GM19324 (cell line): ENCODE results near the gene LRRIQ4.

Source experiments
- ATAC-seq: cut with Tn5 transposase; IDR thresholded peaks from one replicate; pipeline ENCODE4 v1.9.1; 2021; ENCODE audit warnings: mild to moderate bottlenecking, moderate library complexity; ENCODE audit not compliant: unreplicated experiment, low FRiP score

The LRRIQ4 gene

DNA sequence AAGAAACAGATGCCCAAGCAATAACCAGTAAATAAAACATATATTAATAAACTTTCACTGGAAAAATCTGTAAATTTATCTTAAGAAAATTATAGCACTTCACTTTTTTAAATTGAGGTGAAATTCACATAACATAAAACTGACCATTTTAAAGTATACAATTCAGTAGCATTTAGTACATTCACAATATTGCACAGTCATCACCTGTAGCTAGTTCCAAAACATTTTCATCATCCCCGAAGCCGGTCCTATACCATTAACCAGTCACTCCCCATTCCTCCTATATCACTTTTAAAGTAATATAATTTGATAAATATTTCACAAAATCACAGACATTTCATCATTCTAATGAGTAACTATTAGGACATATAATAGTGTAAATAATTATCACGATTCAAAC, 8.0 kb upstream of the LRRIQ4 start:
- ATAC-seq = no peak

- ATAC-seq = no peak
Measured at GRCh38 chr3:169809230-169809795, 3.4 kb upstream of the LRRIQ4 start.

DNA sequence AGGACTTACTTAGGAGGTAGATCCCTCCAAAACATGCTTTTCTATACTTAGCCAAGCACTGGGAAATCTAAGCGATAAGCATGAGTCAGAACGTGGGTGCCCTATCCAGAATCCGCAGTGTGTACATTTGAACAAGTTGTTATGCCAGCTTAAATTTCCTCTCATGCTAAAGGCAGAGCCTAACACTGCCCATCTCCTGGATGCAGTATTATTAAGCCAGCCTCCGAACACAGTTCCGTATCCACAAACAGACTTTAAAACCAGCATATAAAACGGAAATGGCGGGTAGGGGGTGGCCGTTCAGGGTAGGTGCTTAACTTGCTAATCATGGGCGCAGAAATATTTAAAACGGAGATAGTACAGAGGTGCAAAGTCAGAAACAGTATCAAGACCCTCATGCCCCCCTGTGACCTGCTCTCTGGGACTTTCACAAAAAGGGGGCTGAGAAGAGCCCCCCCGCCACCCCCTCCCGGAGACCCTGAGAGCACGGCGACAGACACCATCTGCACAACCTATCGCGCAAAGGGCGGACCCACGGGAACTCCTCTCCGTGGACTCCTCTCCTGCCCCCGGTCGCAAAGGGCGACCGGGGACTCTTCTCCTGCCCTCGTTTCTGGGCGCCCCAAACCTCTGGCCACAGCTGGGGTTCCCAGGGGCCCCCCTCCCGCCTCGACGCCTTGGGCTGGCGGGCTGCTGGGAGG, 889 bp upstream of the LRRIQ4 start:
- ATAC-seq = peak; percentile 19

DNA sequence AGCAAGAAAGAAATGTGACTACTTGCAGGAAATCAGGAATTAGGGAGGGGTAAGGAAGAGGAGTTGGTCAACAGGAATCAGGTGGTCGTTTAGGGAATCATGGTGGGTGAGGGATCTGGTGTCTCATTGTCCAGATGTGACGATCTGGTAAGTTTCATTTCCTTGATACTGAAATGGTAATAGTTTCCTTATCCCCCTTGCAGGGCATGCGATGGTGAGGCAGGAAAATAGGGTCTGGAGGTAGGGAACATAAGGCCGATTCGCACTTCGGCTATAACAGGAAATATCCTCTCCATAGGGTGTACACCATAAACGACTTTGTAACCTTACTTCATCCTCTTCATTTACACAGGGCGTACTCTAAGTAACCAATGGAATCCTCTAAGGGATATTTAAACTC, 608 bp downstream of the LRRIQ4 start:
- ATAC-seq = no peak

DNA sequence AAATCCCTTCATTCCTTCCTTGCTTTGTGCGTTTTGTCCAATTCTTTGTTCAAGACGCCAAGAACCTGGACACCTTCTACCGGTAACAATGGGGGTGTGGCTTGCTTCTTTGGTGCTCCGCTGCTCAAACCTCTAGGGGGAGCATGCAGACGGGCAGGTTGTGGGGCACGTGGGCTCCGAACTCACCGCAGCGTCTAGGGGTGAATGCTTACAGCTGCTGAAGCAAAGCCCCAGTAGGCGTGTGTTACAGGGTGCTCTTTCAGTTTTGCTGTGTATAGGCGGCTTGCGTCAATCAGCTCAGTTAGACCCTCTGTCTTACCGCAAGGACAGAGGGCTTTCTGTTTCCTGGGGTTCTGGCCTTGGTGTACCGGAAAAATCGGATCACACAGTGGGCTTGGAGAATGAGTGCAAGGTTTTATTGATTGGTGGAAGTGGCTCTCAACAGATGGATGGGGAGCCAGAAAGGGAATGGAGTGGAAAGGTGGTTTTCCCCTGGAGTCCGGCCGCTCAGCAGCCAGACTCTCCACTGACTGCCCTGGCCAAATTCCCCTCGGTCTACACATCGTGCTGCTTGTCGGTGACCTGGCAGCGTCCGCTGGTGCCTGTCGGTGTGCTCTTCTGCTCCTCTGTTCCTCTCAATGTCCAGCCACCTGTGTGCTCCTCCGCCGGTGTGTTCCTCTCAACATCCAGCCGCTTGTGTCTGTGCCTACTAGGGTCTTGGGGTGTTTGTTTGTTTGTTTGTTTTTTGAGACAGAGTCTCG, 1.3 kb downstream of the LRRIQ4 start:
- ATAC-seq = peak; percentile 50

DNA sequence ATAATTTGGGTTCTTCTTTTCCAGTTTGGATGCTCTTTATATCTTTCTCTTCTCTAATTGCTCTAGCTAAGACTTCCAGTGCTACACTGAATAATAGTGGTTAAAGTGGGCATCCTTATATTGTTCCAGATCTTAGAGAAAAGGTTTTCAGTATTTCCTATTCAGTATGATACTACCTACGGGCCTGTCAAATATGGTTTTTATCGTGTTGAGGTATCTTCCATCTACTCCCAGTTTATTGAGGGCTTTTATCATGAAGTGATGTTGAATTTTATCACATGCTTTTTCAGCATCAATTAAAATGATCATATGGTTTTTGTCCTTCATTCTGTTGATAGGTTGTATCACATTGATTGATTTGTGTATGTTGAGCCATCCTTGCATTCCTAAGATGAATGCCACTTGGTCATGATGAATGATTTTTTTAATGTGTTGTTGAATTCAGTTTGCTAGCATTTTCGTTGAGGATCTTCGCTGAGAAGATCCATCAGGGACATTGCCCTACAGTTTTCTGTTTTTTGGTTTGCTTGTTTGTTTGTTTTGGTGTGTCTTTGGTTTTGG, 3.0 kb downstream of the LRRIQ4 start:
- ATAC-seq = no peak

DNA sequence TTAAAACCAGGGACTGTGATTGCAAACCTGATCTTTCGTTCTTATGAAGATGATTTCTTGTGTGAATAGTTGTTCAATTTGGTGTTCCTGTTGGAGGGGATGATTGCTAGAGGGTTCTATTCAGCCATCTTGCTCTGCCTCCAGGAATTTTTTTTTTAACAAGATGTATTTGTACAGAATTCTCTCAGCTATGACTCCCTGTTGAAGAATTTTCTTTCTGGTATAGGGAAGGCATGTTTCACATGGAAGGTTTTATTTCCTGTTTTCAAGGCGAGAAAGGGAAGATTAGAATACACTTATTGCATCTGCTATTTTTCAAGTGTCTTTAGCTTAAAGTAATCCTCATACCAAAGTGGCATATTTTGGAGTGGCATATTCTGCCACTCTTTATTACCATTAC, 5.6 kb downstream of the LRRIQ4 start:
- ATAC-seq = no peak

- ATAC-seq = no peak
Measured at GRCh38 chr3:169822091-169822490, 9.4 kb downstream of the LRRIQ4 start.

DNA sequence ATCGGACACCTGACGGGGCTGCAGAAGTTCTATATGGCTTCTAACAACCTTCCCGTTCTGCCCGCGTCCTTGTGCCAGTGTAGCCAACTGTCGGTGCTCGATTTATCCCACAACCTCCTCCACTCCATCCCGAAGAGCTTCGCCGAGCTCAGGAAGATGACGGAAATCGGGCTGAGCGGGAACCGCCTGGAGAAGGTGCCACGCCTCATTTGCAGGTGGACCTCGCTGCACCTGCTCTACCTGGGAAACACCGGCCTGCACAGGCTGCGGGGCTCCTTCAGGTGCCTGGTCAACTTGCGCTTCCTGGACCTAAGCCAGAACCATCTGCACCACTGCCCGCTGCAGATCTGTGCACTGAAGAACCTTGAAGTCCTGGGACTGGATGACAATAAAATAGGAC, 9.9 kb downstream of the LRRIQ4 start:
- no peak for ATAC-seq

- no peak for ATAC-seq
Measured at GRCh38 chr3:169822983-169823382, 10.3 kb downstream of the LRRIQ4 start.

- no peak for ATAC-seq
Measured at GRCh38 chr3:169825316-169825715, 12.6 kb downstream of the LRRIQ4 start.

DNA sequence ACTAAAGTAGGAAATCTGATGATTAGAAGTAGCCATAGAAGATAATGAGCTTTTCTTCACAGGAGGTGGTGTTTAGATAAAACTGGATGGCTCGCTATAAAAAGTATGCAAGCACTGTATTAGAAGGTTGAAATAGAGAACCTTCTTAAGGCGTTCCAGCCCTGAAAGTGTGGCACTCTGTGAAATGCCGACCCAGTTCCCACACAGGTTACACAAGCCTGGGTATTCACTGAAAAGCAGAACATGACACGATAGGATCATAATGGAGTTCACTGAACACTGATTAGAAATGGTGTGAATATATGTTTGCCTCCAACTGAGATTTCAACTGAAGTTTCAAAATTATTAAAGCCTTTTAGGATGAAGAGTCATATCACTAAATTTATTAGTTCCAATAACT, 15.0 kb downstream of the LRRIQ4 start:
- ATAC-seq = no peak

GRCh38 chr3:169835533-169835932, 22.9 kb downstream of the LRRIQ4 start:
- no peak for ATAC-seq

GRCh38 chr3:169836078-169836941, 23.6 kb downstream of the LRRIQ4 start:
- ATAC-seq = peak; percentile 79

DNA sequence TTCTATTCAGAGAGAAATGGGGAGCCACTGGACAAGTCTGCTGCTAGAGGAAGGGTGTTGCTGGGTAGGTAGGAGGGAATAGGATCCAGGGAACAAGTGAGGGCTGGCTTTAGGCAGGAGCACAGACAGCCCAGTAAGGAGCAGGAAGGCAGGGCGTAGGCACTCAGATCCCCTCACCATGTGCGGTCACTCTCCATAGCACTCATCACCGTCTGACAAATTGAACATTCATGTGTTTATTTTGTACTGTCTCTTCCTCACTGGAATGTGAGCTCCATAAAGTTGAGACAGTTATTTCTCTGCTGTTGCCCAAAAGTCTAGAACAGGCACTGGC, 24.2 kb downstream of the LRRIQ4 start:
- ATAC-seq = no peak

DNA sequence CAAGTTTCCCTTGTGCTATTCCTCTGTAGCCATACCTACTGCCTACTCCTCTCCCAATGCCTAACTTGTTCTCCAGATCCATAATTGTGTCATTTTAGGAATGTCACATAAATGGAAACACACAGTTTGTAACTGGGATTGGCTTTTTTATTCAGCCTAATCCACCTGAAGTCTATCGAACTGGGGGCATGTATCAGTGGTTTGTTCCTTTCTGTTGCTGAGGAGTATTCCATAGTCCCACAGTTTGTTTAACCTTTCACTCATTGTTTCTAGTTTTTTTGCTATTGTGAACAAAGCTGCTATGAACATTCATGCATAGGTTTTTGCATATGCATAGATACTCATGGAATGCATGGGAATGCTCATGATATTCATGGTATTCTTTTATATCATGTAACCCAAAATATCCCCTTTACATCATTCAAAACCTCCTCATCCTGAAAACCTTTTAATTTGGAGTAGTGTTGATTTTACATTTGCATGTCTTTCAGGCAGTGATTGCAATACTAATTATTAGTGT, 25.9 kb downstream of the LRRIQ4 start:
- no peak for ATAC-seq

DNA sequence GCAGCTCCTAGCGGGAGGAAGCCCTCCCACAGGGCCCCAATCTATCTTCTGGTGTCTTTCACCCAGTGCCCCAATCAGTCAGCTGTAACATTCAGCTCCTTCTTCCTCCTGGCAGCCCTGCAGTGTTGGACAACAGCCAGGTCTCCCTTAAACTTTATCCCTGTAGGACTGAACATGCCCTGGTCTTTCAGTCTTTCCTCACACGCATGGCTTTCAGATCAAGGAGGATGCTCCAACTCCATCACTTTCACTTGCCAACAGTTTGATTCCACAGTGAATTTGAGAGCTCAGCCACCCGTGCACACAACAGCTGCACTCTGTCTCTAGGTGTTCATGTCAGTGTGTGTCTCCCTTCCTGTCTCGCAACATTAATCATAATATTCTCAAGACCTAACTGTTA, 28.5 kb downstream of the LRRIQ4 start:
- no peak for ATAC-seq

DNA sequence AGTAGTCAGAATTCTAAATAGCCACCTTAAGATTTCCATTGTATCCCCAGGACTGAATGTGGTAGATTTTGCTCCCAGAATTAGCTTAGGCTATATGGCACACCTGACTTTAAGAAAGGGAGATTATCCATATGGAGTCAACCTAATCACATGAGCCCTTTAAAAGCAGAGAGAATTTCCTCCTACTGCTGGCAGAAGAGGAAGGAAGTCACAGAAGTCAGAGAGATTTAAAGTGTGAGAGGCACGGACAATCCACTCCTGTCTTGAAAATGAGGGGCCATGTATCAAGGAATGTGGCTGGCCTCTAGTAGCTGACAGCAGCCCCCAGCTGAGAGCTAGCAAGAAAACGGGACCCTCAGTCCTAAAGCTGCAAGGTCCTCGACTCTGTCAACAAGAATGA, 30.3 kb downstream of the LRRIQ4 start:
- ATAC-seq = no peak

DNA sequence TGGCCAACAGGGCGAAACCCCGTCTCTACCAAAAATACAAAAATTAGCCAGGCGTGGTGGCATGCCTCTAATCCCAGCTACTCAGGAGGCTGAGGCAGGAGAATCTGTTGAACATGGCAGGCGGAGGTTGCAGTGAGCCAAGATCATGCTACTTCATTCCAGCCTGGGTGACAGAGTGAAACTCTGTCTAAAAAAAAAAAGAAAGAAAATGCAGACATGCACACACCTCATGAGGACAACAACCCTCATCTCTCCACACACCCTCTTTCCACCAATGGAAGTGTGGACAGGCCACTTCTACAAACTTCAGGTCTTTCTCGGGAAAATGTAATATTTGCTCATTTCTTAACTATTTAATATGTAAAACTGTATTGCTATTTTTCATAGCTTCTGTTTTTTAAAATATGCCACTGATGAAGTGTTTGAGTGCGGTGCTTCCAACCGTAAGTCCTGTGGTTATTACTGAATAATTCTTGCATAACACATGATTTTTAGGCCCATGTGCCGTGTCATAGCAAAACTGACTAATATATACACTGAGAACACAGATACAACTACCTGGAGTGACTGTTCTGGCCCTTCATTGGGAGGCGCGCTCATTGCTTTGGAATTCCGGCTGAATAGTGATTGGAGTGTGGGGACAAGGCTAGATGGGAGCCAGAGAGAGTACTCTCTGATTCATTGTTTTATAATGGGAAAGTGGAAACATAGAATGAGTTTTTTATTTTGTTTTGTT, 34.0 kb downstream of the LRRIQ4 start:
- peak; percentile 57 for ATAC-seq

DNA sequence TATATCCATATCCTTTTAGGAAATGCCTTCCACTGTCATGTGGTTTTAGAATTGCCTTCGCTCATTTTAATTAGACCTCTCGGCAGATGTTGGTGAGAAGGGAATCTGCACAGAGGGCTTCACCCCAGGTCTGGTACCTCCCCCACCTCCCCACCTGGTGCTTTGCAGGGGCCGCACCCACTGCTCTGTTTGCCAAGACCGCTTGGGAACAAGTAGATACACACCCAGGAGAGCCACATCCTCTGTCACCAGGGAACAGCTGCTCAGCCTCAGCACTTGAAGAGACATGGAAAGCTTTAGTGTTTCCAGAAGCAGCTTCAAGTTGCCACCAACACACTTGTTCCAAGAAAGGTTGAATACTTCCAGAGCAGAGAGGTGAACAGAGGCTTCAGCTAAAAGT, 35.2 kb downstream of the LRRIQ4 start:
- no peak for ATAC-seq
